ENCODE data around the gene GALNTL6.
"Not testable (repeated sequence)": the region's sequence is repeated elsewhere in the genome, so short reads cannot be mapped to it uniquely, and the experiment has no call there.

GALNTL6 gene

DNA sequence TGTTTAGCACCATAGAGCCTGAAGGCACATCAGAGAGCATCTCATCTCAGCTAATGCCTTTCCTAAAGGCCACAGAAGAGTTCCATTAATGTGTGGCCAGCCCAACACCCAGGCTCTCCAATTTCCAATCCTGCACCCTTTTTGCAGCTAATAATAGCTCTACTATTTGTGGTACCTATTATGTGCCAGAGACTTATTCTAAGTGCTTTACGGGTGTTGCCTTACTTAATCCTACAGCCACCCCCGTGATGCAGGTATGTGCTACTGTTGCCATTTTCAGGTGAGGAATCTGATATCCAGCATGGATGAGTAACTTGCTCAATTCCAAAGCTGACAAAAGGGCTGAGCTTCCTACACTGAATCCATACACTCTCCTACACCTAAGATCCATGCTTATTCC is 1137.8 kb downstream of the GALNTL6 start:
- Histone ChIP-seq H3K4me3 (ENCODE audit: low read depth, low read length) (no peak overlapping the region), H3K4me1 (peaks cover 7% of the 10 kb centered on the region; the same call in 1 of the 2 replicates), H3K27me3 (no peaks in the 10 kb centered on the region), H3K36me3 (no peaks in the 10 kb centered on the region), H3K9me3 (no peaks in the 10 kb centered on the region)
- TF ChIP-seq, protein P1, sequence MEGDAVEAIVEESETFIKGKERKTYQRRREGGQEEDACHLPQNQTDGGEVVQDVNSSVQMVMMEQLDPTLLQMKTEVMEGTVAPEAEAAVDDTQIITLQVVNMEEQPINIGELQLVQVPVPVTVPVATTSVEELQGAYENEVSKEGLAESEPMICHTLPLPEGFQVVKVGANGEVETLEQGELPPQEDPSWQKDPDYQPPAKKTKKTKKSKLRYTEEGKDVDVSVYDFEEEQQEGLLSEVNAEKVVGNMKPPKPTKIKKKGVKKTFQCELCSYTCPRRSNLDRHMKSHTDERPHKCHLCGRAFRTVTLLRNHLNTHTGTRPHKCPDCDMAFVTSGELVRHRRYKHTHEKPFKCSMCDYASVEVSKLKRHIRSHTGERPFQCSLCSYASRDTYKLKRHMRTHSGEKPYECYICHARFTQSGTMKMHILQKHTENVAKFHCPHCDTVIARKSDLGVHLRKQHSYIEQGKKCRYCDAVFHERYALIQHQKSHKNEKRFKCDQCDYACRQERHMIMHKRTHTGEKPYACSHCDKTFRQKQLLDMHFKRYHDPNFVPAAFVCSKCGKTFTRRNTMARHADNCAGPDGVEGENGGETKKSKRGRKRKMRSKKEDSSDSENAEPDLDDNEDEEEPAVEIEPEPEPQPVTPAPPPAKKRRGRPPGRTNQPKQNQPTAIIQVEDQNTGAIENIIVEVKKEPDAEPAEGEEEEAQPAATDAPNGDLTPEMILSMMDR (IDR thresholded peaks at IDR 0.05; ENCODE audit: low read depth, low read length), result no peak
- DNase-seq, result no peak

DNA sequence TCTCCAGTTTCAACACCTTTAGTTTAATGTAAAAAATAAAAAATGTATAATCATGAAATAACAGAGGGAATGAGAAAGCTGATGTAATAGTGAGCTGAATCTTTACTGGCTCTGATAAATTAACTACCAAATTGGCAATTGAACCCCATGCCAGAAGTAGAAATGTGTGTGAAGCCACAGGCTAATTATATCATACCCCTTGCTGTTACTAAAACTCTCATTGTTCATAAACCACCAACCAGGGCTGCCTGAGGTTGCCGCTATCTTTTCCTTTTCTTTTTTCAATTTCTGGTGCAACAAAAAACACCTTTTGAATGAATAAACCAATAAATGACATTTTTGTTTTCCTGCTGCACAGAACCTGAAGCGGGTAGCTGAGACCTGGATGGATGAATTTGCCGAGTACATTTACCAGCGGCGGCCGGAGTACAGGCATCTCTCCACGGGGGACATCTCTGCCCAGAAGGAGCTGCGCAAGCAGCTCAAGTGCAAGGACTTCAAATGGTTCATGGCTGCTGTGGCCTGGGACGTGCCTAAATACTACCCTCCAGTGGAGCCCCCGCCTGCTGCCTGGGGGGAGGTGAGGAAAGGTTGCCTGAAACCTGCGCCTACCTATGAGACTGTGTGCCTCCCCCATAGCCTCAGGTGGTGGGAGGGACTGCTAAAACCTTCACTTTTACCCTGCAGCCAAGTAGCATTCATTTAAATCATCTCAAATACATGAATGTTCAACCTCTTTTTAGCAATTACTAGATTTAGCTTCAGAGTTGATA is 1138.7 kb downstream of the GALNTL6 start:
- Histone ChIP-seq H3K4me1 (peaks cover 7% of the 10 kb centered on the region; the same call in 1 of the 2 replicates), H3K9me3 (no peaks in the 10 kb centered on the region), H3K36me3 (no peaks in the 10 kb centered on the region), H3K27me3 (no peaks in the 10 kb centered on the region), H3K4me3 (ENCODE audit: low read depth, low read length) (no peak overlapping the region)
- TF ChIP-seq, protein P1 (IDR thresholded peaks at IDR 0.05; ENCODE audit: low read depth, low read length), result no peak
- DNase-seq, result no peak

DNA sequence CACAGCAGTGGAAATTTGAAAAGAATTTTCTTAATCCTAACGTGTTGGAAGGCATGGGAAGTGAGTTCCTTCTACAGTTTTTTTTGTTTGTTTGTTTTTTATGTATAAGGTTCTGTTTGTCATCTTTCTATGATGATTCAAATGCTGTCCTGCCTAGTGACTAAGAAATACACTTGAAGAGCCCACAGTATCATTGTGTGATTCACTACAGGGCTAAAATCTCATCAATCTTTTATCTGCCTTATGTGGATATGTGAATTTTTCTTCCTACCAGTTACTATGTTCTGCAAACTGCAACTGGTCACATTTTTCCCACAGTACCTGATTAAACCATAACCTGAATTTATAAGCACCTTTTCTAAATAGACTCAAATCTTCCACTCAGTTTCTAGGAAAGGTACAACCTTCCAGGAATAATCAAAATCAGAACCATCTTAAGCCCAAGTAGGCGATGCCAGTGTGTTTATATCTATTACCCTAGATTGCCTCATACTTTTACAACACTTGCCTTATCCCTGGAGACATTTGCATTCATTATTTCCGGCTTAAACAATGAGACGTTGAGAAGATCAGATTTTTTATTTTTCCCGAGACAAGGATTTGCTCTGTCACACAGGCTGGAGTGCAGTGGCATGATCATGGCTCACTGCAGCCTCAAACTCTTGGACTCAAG is 1140.8 kb downstream of the GALNTL6 start:
- Histone ChIP-seq H3K9me3 (no peaks in the 10 kb centered on the region), H3K4me3 (ENCODE audit: low read depth, low read length) (no peak overlapping the region), H3K4me1 (peaks cover 7% of the 10 kb centered on the region; the same call in 1 of the 2 replicates), H3K36me3 (no peaks in the 10 kb centered on the region), H3K27me3 (no peaks in the 10 kb centered on the region)
- DNase-seq, result no peak
- TF ChIP-seq, protein P1 (IDR thresholded peaks at IDR 0.05; ENCODE audit: low read depth, low read length), result no peak

DNA sequence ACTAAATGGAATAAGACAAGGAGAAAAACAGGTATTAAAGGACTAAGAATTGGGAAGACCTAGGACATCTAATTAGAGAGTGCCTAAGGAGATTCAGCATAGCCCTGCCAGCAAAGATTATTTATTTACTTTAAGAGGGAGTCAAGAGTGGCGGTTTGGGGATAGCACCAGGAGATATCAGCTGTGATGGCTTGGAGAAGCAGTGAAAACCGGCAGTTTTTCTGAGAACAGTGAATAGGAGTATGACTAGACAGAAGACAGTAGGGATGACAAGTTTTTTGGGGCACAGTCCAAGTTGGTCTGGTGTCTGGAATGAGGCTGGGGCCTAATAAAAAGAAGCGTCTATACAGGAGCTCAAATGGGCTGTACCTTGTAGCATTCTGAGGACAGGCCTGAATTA is 1143.1 kb downstream of the GALNTL6 start:
- H3K27me3 ChIP-seq; H3K36me3 ChIP-seq; H3K4me1 ChIP-seq; H3K4me3 ChIP-seq (ENCODE audit: low read depth, low read length); H3K9me3 ChIP-seq; DNase-seq: not testable (repeated sequence)

DNA sequence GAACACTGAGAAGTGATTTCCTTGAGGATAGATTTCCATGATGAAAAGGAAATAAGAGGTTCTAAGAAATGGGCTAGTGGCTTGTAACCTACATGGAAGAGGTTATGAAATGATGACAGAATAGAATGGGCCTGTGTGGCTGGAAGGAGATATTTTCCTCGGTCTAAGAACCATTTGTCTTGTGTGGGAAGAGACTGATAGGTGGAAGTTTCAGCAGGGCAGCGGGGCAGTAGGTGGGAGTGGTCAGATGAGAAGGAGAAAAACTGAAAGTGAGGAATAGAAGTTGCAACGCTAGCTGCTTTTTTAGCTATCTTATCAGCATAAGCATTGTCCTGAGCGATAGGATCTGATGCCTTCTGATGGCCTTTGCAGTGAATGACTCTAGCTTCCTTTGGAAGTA is 1144.0 kb downstream of the GALNTL6 start:
- TF ChIP-seq, protein P1 (IDR thresholded peaks at IDR 0.05; ENCODE audit: low read depth, low read length), result no peak
- no peak overlapping the region for H3K4me3 ChIP-seq (ENCODE audit: low read depth, low read length)
- DNase-seq, result no peak
- H3K4me1 ChIP-seq, result no peaks in the 10 kb centered on the region
- H3K36me3 ChIP-seq, result no peaks in the 10 kb centered on the region
- H3K27me3 ChIP-seq, result no peaks in the 10 kb centered on the region
- H3K9me3 ChIP-seq, result no peaks in the 10 kb centered on the region

DNA sequence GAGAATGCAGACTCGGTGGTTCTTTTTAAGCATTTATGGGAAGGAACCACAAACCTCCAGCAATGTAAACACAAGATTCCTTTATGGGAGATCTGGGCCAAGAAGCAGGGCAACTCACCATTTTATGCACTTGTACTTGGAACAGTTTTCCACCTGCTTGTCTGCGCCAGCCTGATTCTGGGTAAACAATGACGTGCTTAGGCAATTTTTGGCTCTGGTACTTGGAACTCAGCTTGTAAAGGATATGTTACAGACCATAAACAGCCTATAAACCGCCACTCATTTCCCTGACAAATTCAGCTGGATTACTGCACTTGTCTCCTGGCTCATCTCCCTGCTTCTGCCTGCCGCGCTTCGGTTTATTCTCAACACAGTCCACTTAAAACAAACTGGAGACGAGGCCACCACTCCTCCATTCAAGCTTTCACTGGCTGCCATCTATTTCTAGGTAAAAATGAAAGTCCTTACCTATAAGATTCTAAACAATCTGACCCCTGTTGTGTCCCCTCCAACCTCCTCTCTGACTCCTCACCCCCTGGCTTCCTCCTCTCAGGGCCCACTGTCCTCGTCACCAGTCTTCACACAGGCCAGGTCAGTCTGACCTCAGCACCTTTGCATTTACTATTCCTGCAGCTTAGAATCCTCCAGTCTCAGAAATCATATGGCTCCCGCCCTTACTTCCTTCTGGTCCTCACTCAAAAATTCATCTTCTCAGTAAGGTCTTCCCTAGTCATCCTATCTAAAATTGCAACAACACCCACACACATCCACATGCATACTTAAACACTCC is 1149.6 kb downstream of the GALNTL6 start:
- Histone ChIP-seq H3K4me1 (no peaks in the 10 kb centered on the region), H3K36me3 (no peaks in the 10 kb centered on the region), H3K9me3 (no peaks in the 10 kb centered on the region), H3K27me3 (peaks cover 4% of the 10 kb centered on the region; the same call in 1 of the 2 replicates), H3K4me3 (ENCODE audit: low read depth, low read length) (no peak overlapping the region)
- TF ChIP-seq, protein P1 (IDR thresholded peaks at IDR 0.05; ENCODE audit: low read depth, low read length), result no peak
- no peak for DNase-seq

All from BE2C (cell line).